Measurements from ENCODE around the gene PPP4R1.

DNA sequence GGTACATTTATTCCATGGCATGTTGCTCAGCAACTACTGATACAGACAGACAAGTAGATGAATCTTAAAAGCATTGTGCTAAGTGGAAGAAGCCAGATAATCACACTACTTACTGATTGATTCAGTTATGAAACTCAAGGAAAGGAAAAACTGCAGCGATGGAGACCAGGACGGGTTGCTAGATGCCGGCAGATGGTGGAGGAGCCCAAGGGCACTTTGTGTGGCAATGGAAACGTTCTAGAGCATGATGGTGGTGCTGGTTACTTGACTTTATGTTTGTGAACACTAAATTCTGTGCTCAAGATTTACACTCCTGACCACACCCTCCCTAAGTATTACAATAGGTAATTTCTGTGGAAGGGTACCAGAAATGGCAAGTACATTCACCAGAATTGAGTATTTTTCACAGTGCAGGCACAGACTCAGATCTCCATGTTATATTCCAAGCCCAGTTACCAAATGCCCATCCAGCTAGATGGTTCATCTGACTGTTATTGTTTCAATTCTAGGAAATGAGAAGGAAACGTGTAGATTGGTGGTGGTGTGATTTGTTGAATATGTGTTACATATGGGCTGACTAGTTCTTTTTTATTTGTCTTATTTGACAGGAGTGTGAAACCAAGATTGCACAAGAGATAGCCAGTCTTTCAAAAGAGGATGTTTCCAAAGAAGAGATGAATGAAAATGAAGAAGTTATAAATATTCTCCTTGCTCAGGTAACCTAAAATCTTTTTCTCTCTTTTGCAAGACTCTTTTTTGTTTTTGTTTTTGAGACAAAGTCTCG, 83.9 kb downstream of the PPP4R1 start:
- TF ChIP-seq, protein P1, sequence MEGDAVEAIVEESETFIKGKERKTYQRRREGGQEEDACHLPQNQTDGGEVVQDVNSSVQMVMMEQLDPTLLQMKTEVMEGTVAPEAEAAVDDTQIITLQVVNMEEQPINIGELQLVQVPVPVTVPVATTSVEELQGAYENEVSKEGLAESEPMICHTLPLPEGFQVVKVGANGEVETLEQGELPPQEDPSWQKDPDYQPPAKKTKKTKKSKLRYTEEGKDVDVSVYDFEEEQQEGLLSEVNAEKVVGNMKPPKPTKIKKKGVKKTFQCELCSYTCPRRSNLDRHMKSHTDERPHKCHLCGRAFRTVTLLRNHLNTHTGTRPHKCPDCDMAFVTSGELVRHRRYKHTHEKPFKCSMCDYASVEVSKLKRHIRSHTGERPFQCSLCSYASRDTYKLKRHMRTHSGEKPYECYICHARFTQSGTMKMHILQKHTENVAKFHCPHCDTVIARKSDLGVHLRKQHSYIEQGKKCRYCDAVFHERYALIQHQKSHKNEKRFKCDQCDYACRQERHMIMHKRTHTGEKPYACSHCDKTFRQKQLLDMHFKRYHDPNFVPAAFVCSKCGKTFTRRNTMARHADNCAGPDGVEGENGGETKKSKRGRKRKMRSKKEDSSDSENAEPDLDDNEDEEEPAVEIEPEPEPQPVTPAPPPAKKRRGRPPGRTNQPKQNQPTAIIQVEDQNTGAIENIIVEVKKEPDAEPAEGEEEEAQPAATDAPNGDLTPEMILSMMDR (IDR thresholded peaks at IDR 0.05), result no peak
- TF ChIP-seq, protein P2, sequence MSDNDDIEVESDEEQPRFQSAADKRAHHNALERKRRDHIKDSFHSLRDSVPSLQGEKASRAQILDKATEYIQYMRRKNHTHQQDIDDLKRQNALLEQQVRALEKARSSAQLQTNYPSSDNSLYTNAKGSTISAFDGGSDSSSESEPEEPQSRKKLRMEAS (CRISPR knock-in tag; IDR thresholded peaks at IDR 0.05), result no peak
- no peak for TF ChIP-seq MXD4 (CRISPR knock-in tag; IDR thresholded peaks at IDR 0.05; ENCODE audit: borderline replicate concordance)
- TF ChIP-seq, protein P3, sequence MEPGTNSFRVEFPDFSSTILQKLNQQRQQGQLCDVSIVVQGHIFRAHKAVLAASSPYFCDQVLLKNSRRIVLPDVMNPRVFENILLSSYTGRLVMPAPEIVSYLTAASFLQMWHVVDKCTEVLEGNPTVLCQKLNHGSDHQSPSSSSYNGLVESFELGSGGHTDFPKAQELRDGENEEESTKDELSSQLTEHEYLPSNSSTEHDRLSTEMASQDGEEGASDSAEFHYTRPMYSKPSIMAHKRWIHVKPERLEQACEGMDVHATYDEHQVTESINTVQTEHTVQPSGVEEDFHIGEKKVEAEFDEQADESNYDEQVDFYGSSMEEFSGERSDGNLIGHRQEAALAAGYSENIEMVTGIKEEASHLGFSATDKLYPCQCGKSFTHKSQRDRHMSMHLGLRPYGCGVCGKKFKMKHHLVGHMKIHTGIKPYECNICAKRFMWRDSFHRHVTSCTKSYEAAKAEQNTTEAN (CRISPR knock-in tag; IDR thresholded peaks at IDR 0.05), result no peak
- TF ChIP-seq, protein P4, sequence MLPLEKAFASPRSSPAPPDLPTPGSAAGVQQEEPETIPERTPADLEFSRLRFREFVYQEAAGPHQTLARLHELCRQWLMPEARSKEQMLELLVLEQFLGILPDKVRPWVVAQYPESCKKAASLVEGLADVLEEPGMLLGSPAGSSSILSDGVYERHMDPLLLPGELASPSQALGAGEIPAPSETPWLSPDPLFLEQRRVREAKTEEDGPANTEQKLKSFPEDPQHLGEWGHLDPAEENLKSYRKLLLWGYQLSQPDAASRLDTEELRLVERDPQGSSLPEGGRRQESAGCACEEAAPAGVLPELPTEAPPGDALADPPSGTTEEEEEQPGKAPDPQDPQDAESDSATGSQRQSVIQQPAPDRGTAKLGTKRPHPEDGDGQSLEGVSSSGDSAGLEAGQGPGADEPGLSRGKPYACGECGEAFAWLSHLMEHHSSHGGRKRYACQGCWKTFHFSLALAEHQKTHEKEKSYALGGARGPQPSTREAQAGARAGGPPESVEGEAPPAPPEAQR (CRISPR knock-in tag; IDR thresholded peaks at IDR 0.05), result no peak
- TF ChIP-seq, protein P5, sequence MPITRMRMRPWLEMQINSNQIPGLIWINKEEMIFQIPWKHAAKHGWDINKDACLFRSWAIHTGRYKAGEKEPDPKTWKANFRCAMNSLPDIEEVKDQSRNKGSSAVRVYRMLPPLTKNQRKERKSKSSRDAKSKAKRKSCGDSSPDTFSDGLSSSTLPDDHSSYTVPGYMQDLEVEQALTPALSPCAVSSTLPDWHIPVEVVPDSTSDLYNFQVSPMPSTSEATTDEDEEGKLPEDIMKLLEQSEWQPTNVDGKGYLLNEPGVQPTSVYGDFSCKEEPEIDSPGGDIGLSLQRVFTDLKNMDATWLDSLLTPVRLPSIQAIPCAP (CRISPR knock-in tag; IDR thresholded peaks at IDR 0.05), result no peak
- TF ChIP-seq, protein P6, sequence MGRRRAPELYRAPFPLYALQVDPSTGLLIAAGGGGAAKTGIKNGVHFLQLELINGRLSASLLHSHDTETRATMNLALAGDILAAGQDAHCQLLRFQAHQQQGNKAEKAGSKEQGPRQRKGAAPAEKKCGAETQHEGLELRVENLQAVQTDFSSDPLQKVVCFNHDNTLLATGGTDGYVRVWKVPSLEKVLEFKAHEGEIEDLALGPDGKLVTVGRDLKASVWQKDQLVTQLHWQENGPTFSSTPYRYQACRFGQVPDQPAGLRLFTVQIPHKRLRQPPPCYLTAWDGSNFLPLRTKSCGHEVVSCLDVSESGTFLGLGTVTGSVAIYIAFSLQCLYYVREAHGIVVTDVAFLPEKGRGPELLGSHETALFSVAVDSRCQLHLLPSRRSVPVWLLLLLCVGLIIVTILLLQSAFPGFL (CRISPR knock-in tag; IDR thresholded peaks at IDR 0.05; ENCODE audit: borderline replicate concordance), result no peak
- TF ChIP-seq CREB1 (CRISPR knock-in tag; IDR thresholded peaks at IDR 0.05), result no peak
